Vagina (tissue), 2 donors: ENCODE results near the gene IL16.

Source experiments
- CTCF ChIP-seq, 3 experiments: fragments of 450-650 bp in 2 of 3; fragments of 200-600 bp in 1 of 3; sonication (generic) in 1 of 3; IDR thresholded peaks; one replicate each; pipeline ENCODE4 v1.5.1; 2017 to 2019; ENCODE audit warnings: antibody characterized with exemption in 3 of 3, mild to moderate bottlenecking in 2 of 3, moderate library complexity in 2 of 3
- POLR2AphosphoS5 ChIP-seq, 2 donors: sonication (generic); formaldehyde crosslinking; IDR thresholded peaks; one replicate each; pipeline ENCODE4 v1.9.0; 2017; ENCODE audit warnings: antibody characterized with exemption in 2 of 2, mild to moderate bottlenecking in 2 of 2, low read depth in 1 of 2; ENCODE audit not compliant: insufficient read depth in 1 of 2

DNA sequence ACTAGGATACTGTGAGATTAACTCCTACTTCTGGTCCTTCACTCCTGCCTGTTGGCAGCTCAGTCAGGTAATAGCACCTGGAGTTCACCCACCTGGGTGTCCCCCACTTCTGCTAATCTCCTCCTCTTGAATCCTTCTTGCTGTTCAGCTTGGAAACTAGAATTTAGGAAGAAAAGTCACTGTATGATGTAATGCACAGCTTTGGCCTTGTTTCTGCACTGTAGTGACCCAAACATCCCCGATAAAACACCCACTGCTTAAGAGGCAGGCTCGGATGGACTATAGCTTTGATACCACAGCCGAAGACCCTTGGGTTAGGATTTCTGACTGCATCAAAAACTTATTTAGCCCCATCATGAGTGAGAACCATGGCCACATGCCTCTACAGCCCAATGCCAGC lies 102.5 kb downstream of the IL16 start:
- TF ChIP-seq CTCF (IDR thresholded peaks at IDR 0.05) (no peak), POLR2AphosphoS5 (IDR thresholded peaks at IDR 0.05; ENCODE audit: insufficient read depth in 1 of 2, low read depth in 1 of 2) (no peak)
